BE2C (cell line): ENCODE data around the gene TUBB8.

ENCODE experiments used
- DNase-seq: peaks from one replicate; pipeline ENCODE4 v3.0.0-alpha.2; 2020
- H3K27me3 ChIP-seq: fragments of 250-450 bp; sonication (Bioruptor Pico); 2 replicates; pipeline ENCODE4 v1.5.1; 2020; ENCODE audit warnings: mild to moderate bottlenecking
- H3K36me3 ChIP-seq: fragments of 250-450 bp; sonication (Bioruptor Pico); 2 replicates; pipeline ENCODE4 v1.5.1; 2020; ENCODE audit warnings: mild to moderate bottlenecking
- H3K4me1 ChIP-seq: fragments of 250-450 bp; sonication (Bioruptor Pico); 2 replicates; pipeline ENCODE4 v1.5.1; 2020
- H3K4me3 ChIP-seq: 2 replicates; pipeline ENCODE4 v1.5.1; 2011; ENCODE audit warnings: low read depth, low read length
- H3K9me3 ChIP-seq: fragments of 250-450 bp; sonication (Bioruptor Pico); 2 replicates; pipeline ENCODE4 v1.5.1; 2020
- TF ChIP-seq, protein P1 (sequence below): IDR thresholded peaks from 2 replicates; pipeline ENCODE4 v1.5.1; 2012; ENCODE audit warnings: mild to moderate bottlenecking, low read depth, low read length

TUBB8 gene

DNA sequence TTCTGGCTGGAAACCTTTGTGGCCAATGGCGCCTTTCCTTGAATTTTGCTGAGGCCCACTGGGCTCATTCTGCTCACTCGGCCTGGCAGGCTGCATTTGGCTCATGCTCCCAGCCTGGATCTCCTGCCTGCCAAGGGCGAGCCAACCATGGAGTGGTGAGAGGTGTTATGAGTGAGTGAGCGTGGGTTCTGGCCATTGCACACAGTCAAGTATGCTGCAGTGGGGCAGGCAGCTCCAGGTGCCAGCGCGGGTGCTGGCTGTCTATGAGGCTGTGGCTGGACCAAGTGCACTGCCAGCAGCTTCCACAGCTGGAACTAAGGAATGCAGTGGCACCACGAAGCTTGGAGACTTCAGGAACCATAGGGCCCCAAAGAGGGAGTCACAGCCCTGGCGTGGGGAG is 42.2 kb upstream of the TUBB8 start:
- Histone ChIP-seq H3K4me1 (no peaks in the 10 kb centered on the region), H3K9me3 (no peaks in the 10 kb centered on the region; the same call in 1 of the 2 replicates), H3K27me3 (no peaks in the 10 kb centered on the region), H3K36me3 (no peaks in the 10 kb centered on the region), H3K4me3 (no peak overlapping the region)
- DNase-seq: no peak
- TF ChIP-seq, protein P1, sequence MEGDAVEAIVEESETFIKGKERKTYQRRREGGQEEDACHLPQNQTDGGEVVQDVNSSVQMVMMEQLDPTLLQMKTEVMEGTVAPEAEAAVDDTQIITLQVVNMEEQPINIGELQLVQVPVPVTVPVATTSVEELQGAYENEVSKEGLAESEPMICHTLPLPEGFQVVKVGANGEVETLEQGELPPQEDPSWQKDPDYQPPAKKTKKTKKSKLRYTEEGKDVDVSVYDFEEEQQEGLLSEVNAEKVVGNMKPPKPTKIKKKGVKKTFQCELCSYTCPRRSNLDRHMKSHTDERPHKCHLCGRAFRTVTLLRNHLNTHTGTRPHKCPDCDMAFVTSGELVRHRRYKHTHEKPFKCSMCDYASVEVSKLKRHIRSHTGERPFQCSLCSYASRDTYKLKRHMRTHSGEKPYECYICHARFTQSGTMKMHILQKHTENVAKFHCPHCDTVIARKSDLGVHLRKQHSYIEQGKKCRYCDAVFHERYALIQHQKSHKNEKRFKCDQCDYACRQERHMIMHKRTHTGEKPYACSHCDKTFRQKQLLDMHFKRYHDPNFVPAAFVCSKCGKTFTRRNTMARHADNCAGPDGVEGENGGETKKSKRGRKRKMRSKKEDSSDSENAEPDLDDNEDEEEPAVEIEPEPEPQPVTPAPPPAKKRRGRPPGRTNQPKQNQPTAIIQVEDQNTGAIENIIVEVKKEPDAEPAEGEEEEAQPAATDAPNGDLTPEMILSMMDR: no peak

GRCh38 chr10:90161-90560 is 41.1 kb upstream of the TUBB8 start:
- no peak for DNase-seq

DNA sequence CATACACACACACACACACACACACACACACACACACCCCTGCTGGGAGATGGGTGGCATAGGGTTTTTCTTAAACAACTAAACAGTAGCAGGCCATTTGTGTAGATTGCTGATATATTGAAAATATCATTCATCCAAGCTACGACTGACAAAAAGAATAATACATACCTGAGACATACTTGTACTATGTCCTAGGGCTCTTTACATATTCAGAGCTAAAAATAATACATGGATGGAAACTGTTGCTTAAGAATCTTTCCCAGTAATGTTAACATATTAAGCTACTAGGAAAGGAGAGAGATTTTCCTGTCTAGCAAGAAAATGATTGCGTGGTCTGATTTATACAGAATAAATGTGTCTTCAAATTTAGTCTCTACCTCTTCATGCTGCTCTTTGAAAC is 40.2 kb upstream of the TUBB8 start:
- no peaks in the 10 kb centered on the region for H3K27me3 ChIP-seq
- H3K9me3 ChIP-seq: no peaks in the 10 kb centered on the region
- TF ChIP-seq, protein P1: no peak
- no peaks in the 10 kb centered on the region for H3K36me3 ChIP-seq
- H3K4me3 ChIP-seq: no peak overlapping the region
- DNase-seq: no peak
- no peaks in the 10 kb centered on the region for H3K4me1 ChIP-seq

More at GRCh38 chr10:90161-90560, 41.1 kb upstream of the TUBB8 start:
- H3K4me1 ChIP-seq: no peaks in the 10 kb centered on the region
- TF ChIP-seq, protein P1: no peak
- H3K9me3 ChIP-seq: no peaks in the 10 kb centered on the region; the same call in 1 of the 2 replicates
- no peak overlapping the region for H3K4me3 ChIP-seq
- no peaks in the 10 kb centered on the region for H3K36me3 ChIP-seq
- H3K27me3 ChIP-seq: no peaks in the 10 kb centered on the region

DNA sequence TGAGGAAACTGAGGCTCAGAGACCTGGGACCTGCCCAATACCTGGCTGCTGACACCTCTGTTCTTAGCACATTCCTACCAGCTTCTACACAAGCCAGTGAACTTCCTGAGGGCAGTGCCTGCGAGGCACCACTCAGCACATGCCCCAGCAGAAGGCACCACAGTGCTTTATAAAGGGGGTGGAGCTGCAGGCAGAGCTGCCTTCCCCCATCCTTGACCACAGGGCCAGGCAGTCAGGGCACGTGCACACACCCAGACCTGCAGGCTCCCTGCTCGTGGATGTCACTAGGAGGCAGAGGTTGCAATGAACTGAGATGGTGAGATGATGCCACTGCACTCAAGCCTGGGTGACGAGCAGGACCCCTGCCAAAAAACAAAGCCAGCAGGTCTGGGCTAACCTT is 39.2 kb upstream of the TUBB8 start:
- Histone ChIP-seq H3K27me3 (no peaks in the 10 kb centered on the region), H3K9me3 (no peaks in the 10 kb centered on the region), H3K36me3 (no peaks in the 10 kb centered on the region), H3K4me1 (no peaks in the 10 kb centered on the region), H3K4me3 (no peak overlapping the region)
- TF ChIP-seq, protein P1: no peak
- DNase-seq: no peak

DNA sequence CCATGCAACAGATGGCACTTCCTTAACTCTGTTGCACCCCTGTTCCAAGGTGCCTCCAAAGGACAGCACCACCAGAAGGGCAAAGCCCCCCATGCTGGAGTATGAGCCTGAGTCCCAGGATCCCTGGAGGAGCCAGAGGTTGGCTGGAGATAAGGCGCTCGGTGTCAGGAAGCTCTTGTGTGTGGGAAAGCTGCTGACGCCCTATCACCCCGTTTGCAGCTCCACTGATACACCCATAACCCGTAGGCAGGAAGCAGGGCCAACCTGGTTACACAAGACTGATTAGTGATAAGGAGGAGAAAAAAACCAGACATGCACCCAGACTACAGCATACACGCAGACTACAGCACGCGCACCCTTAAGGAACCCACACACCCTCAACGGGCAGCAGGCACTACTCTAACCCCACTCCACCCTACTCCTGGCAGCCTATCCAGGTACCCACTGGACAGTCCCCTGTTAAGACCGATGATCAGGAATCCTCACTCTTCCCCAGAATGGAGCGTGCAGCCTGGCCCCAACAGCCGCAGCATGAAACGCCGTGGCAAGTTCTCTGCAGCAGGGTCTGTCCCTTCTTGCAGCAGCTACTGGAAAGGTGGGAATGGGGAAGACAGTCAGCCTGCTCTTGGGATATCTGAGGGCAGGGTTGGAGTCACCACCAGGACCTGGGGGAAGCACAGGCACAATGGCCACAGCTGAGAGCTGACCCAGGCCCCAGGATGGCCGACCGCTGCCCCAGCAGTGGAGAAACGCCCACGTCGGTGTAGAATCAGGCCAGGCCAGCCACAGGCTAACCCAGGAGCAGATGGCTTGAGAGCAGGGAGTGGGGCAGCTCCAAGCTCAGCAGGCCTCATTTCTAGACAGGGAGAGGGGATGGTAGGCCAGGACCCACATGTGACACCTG is 38.3 kb upstream of the TUBB8 start:
- H3K4me1 ChIP-seq: no peaks in the 10 kb centered on the region
- TF ChIP-seq, protein P1: no peak
- no peaks in the 10 kb centered on the region for H3K27me3 ChIP-seq
- H3K9me3 ChIP-seq: no peaks in the 10 kb centered on the region
- no peak for DNase-seq
- no peak overlapping the region for H3K4me3 ChIP-seq
- H3K36me3 ChIP-seq: no peaks in the 10 kb centered on the region

GRCh38 chr10:86031-86430 is 36.9 kb upstream of the TUBB8 start:
- DNase-seq: no peak
- Histone ChIP-seq H3K4me1 (no peaks in the 10 kb centered on the region), H3K27me3 (no peaks in the 10 kb centered on the region), H3K4me3 (no peak overlapping the region), H3K36me3 (no peaks in the 10 kb centered on the region), H3K9me3 (no peaks in the 10 kb centered on the region)
- TF ChIP-seq, protein P1: no peak
